K562 (cell line): ENCODE measurements around the gene DNAJB13. TPM values are rescaled to one million over a fixed set of nuclear protein-coding genes. Genes with fewer than 3 reads are reported as not detected.

ENCODE experiments used
- CBX2 ChIP-seq: fragments of 200-600 bp; sonication (generic); IDR thresholded peaks from one replicate; pipeline ENCODE4 v1.6.1; 2012; ENCODE audit warnings: mild to moderate bottlenecking, low read length, inconsistent platforms; ENCODE audit not compliant: insufficient read depth, poor library complexity, severe bottlenecking
- MCM2 ChIP-seq: fragments of 450-650 bp; IDR thresholded peaks from 2 replicates; pipeline ENCODE4 v1.6.1; 2017; ENCODE audit warnings: low read depth, mild to moderate bottlenecking
- MLX ChIP-seq, 2 experiments: fragments of 450-650 bp in 1 of 2; sonication (generic) in 1 of 2; formaldehyde crosslinking; conservative IDR thresholded peaks; 2 replicates each; pipeline versions ENCODE4 v1.4.0 to v1.8.1; 2020 to 2022; ENCODE audit warnings: mild to moderate bottlenecking in 1 of 2, missing genetic modification reagents in 1 of 2
- MTA1 ChIP-seq: fragments of 450-650 bp; IDR thresholded peaks from 2 replicates; pipeline ENCODE4 v1.6.1; 2017; ENCODE audit warnings: borderline replicate concordance
- RBBP5 ChIP-seq: fragments of 200-600 bp; sonication (generic); IDR thresholded peaks from 2 replicates; pipeline ENCODE4 v1.6.1; 2012; ENCODE audit warnings: borderline replicate concordance, mild to moderate bottlenecking, low read length, control low read depth, inconsistent platforms; ENCODE audit not compliant: insufficient read depth, poor library complexity, severe bottlenecking
- SIRT6 ChIP-seq: IDR thresholded peaks from one replicate; pipeline ENCODE4 v1.6.1; 2012; ENCODE audit warnings: low read depth, mild to moderate bottlenecking, control low read depth, inconsistent platforms, low read length, moderate library complexity
- SMC3 ChIP-seq: conservative IDR thresholded peaks from 2 replicates; pipeline ENCODE4 v1.6.1; 2011; ENCODE audit warnings: low read depth, low read length, improper control_type of control experiment; ENCODE audit not compliant: insufficient read depth
- ZNF134 ChIP-seq: fragments of 250-450 bp; sonication (Bioruptor Pico); conservative IDR thresholded peaks from 2 replicates; pipeline ENCODE4 v1.4.0; 2020
- ZNF197 ChIP-seq: fragments of 200-800 bp; sonication (Bioruptor generic); IDR thresholded peaks from 2 replicates; pipeline ENCODE4 v1.6.1; 2016; ENCODE audit warnings: low read depth, missing genetic modification characterization, missing compliant biosample characterization
- ZNF274 ChIP-seq: IDR thresholded peaks from 2 replicates; pipeline ENCODE4 v1.6.1; 2011; ENCODE audit warnings: low read depth, mild to moderate bottlenecking, low read length, moderate library complexity, borderline replicate concordance
- ZNF282 ChIP-seq: sonication (generic); formaldehyde crosslinking; IDR thresholded peaks from 2 replicates; pipeline ENCODE4 v1.8.1; 2023; ENCODE audit warnings: missing genetic modification reagents
- ZNF431 ChIP-seq: sonication (generic); formaldehyde crosslinking; IDR thresholded peaks from 2 replicates; pipeline ENCODE4 v1.8.0; 2022; ENCODE audit warnings: mild to moderate bottlenecking, missing genetic modification reagents
- ZNF444 ChIP-seq: fragments of 250-450 bp; sonication (Bioruptor Pico); IDR thresholded peaks from 2 replicates; pipeline ENCODE4 v1.4.0; 2020; ENCODE audit warnings: mild to moderate bottlenecking, moderate library complexity
- polyA plus RNA-seq, 8 experiments: library from polyadenylated mRNA; depleted of rRNA in 4 of 8; stranded (reverse) in 5 of 8; unstranded in 3 of 8; fragments of >200 nt; fragmentation: Nextera tagmentation in 2 of 8; fragmentation: Illumina TruSeq in 1 of 8; extraction: Ambion mirVana in 2 of 8; extraction: Trizol in 1 of 8; gene quantifications; 2 replicates each; pipeline versions ENCODE4 v1.2.1 to v1.2.3, GENCODE V29; 2011 to 2014; ENCODE audit warnings: inconsistent platforms in 1 of 8, missing spikeins in 1 of 8
- total RNA-seq, 7 experiments: library from RNA; depleted of rRNA in 6 of 7; stranded (reverse); fragments of >200 nt in 6 of 7; fragmentation: Illumina TruSeq in 2 of 7; extraction: Trizol in 2 of 7; gene quantifications; 2 replicates each; pipeline versions ENCODE4 v1.2.1 to v1.2.3, GENCODE V29; 2011 to 2021; ENCODE audit warnings: low replicate concordance in 1 of 7
- TF ChIP-seq, protein P1 (sequence below): fragments of 250-450 bp; sonication (Bioruptor Pico); IDR thresholded peaks from 2 replicates; pipeline ENCODE4 v1.4.0; 2020
- TF ChIP-seq, protein P2 (sequence below): fragments of 450-650 bp; IDR thresholded peaks from 2 replicates; pipeline ENCODE4 v1.6.1; 2017; ENCODE audit warnings: mild to moderate bottlenecking, moderate library complexity
- TF ChIP-seq, protein P3 (sequence below): sonication (generic); formaldehyde crosslinking; IDR thresholded peaks from 2 replicates; pipeline ENCODE4 v1.8.0; 2022; ENCODE audit warnings: mild to moderate bottlenecking, missing genetic modification reagents

The DNAJB13 gene
- total and polyA plus RNA-seq, 9 of the 15 experiments (the other 6 are each of a cell fraction or from before 2014, with no cell fraction given), result 0.14 TPM; not detected in 8

- TF ChIP-seq, protein P1, sequence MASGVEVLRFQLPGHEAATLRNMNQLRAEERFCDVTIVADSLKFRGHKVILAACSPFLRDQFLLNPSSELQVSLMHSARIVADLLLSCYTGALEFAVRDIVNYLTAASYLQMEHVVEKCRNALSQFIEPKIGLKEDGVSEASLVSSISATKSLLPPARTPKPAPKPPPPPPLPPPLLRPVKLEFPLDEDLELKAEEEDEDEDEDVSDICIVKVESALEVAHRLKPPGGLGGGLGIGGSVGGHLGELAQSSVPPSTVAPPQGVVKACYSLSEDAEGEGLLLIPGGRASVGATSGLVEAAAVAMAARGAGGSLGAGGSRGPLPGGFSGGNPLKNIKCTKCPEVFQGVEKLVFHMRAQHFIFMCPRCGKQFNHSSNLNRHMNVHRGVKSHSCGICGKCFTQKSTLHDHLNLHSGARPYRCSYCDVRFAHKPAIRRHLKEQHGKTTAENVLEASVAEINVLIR (CRISPR knock-in tag), result no peak
- TF ChIP-seq, protein P2, sequence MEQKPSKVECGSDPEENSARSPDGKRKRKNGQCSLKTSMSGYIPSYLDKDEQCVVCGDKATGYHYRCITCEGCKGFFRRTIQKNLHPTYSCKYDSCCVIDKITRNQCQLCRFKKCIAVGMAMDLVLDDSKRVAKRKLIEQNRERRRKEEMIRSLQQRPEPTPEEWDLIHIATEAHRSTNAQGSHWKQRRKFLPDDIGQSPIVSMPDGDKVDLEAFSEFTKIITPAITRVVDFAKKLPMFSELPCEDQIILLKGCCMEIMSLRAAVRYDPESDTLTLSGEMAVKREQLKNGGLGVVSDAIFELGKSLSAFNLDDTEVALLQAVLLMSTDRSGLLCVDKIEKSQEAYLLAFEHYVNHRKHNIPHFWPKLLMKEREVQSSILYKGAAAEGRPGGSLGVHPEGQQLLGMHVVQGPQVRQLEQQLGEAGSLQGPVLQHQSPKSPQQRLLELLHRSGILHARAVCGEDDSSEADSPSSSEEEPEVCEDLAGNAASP, result no peak
- TF ChIP-seq ZNF282 (CRISPR knock-in tag) (no peak), MLX (CRISPR knock-in tag; conservative IDR thresholded peaks at IDR 0.05) (no peak), SIRT6 (no peak), ZNF134 (CRISPR knock-in tag) (no peak), ZNF431 (CRISPR knock-in tag) (no peak), CBX2 (no peak), ZNF197 (CRISPR knock-in tag) (no peak), ZNF274 (no peak), ZNF444 (CRISPR knock-in tag) (no peak), MTA1 (peak; percentile 66; the same call in 1 of the 2 replicates), MCM2 (no peak), RBBP5 (no peak), SMC3 (no peak)
- TF ChIP-seq, protein P3, sequence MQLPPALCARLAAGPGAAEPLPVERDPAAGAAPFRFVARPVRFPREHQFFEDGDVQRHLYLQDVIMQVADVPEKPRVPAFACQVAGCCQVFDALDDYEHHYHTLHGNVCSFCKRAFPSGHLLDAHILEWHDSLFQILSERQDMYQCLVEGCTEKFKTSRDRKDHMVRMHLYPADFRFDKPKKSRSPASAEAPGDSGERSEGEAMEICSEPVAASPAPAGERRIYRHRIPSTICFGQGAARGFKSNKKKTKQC (CRISPR knock-in tag), result no peak
Observed at GRCh38 chr11:74015919-74016684, 65.3 kb downstream of the DNAJB13 start (continued).
